ENCODE results near the gene STARD3. TPM values are rescaled to one million over a fixed set of nuclear protein-coding genes. Genes with fewer than 3 reads are reported as not detected.

STARD3 gene
- total and polyA plus RNA-seq, 2 of the 13 experiments (the other 11 are each of a cell fraction or from before 2014, with no cell fraction given) = 34.6 to 100 TPM

- H3K4me1 ChIP-seq (ENCODE audit: insufficient read depth, low read length) = peaks cover 54% of the 10 kb centered on the region
- H3K36me3 ChIP-seq (replicated peaks in 1 of 2; ENCODE audit: control insufficient read depth in 1 of 2, insufficient read depth in 2 of 2, low read length in 2 of 2) = no peaks in the 10 kb centered on the region
- no peak overlapping the region for H3K9ac ChIP-seq (ENCODE audit: insufficient read depth, low read depth, low read length)
- intact Hi-C loops (cut with micrococcal nuclease; ENCODE audit: unreplicated experiment) = loop anchor here (1.0 to 2.0 kb wide), 5 partner anchors 12 to 132 kb away; partner anchors contain the start of gene PNMT
- 38% methylated on average over 16 of the region's 16 CpGs for WGBS (ENCODE audit: low lambda C conversion rate)
- no peaks in the 10 kb centered on the region for H4K20me1 ChIP-seq (ENCODE audit: insufficient read depth, low read length)
- FAIRE-seq (no peak), DNase-seq (ENCODE audit: low spot score) (no peak), ATAC-seq (no peak; the same call in 1 of the 3 replicates)
- no peak overlapping the region for H2AFZ ChIP-seq (ENCODE audit: low read length)
- H3K79me2 ChIP-seq (ENCODE audit: insufficient read depth, low read length) = no peaks in the 10 kb centered on the region
- BruUV-seq (replicated peaks) = no TSS peak
- in situ Hi-C loops (cut with HindIII; ENCODE audit: extremely low pct_ligation_motif_present, low pct_unique_long_range_greater_than_20kb) = loop anchor here (5.0 kb wide), 3 partner anchors 50 to 130 kb away; no protein-coding TSS in a partner anchor
- no peaks in the 10 kb centered on the region for H3K9me3 ChIP-seq (ENCODE audit: low read length)
- POLR2A ChIA-PET = interaction anchor here (1.0 kb wide), 2 partner anchors 52 to 81 kb away, joined by 5 read pairs; no protein-coding TSS in a partner anchor
- peaks cover 6 to 59% of the 10 kb centered on the region in 2 experiments for H3K27me3 ChIP-seq (ENCODE audit: control insufficient read depth in 1 of 2, insufficient read depth in 2 of 2, low read length in 2 of 2)
- peak overlapping the region; percentile 52 for H3K4me2 ChIP-seq (ENCODE audit: low read depth, low read length)
- CTCF ChIA-PET (ENCODE audit: low intra/inter-chr PET ratio, low total read pairs) = interaction anchor here (0.5 to 5.7 kb wide), 18 partner anchors 8 to 231 kb away, joined by 3 to 136 read pairs (median 6); partner anchors contain the start of genes MIEN1, PNMT, STARD3 and TCAP
- no peak overlapping the region for H3K4me3 ChIP-seq (replicated peaks in 1 of 3; ENCODE audit: insufficient read depth in 1 of 3, low read depth in 2 of 3, low read length in 3 of 3)
- H3K27ac ChIP-seq (ENCODE audit: extremely low read length, insufficient read depth, low read length) = no peak overlapping the region
- TF ChIP-seq, protein P1, sequence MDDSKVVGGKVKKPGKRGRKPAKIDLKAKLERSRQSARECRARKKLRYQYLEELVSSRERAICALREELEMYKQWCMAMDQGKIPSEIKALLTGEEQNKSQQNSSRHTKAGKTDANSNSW (CRISPR knock-in tag; IDR thresholded peaks at IDR 0.05; ENCODE audit: borderline replicate concordance) = no peak
- TF ChIP-seq ZNF484 (CRISPR knock-in tag; IDR thresholded peaks at IDR 0.05; ENCODE audit: borderline replicate concordance, low read depth) = no peak
- TF ChIP-seq TCF12 (IDR thresholded peaks at IDR 0.05) = no peak
- TF ChIP-seq TCF12 (CRISPR knock-in tag; IDR thresholded peaks at IDR 0.05) = 0 out of 2 replicates have a peak, but pooled peaks have one; percentile 37
- no peak for TF ChIP-seq ZNF354B (CRISPR knock-in tag; IDR thresholded peaks at IDR 0.05)
- TF ChIP-seq ZNF850 (CRISPR knock-in tag; conservative IDR thresholded peaks at IDR 0.05) = 0 out of 2 replicates have a peak, but pooled peaks have one; percentile 13
- no peak for TF ChIP-seq ZNF343 (CRISPR knock-in tag; IDR thresholded peaks at IDR 0.05)
- TF ChIP-seq NR2C2 (CRISPR knock-in tag; IDR thresholded peaks at IDR 0.05; ENCODE audit: borderline replicate concordance) = 0 out of 2 replicates have a peak, but pooled peaks have one; percentile 5
- TF ChIP-seq GFI1 (CRISPR knock-in tag; IDR thresholded peaks at IDR 0.05; ENCODE audit: borderline replicate concordance) = 0 out of 2 replicates have a peak, but pooled peaks have one; percentile 5
- TF ChIP-seq ZNF451 (CRISPR knock-in tag; IDR thresholded peaks at IDR 0.05) = no peak
- no peak for TF ChIP-seq ZNF792 (CRISPR knock-in tag; IDR thresholded peaks at IDR 0.05)
- TF ChIP-seq ZNF230 (CRISPR knock-in tag; IDR thresholded peaks at IDR 0.05) = peak; percentile 10; the same call in 1 of the 2 replicates
- TF ChIP-seq ZFY (CRISPR knock-in tag; IDR thresholded peaks at IDR 0.05) = no peak
- TF ChIP-seq ZNF460 (CRISPR knock-in tag; IDR thresholded peaks at IDR 0.05; ENCODE audit: borderline replicate concordance) = no peak
- TF ChIP-seq ASH2L (IDR thresholded peaks at IDR 0.05; ENCODE audit: insufficient read length, low read depth, low read length) = peak; percentile 5
- TF ChIP-seq ZNF234 (CRISPR knock-in tag; conservative IDR thresholded peaks at IDR 0.05) = no peak
- TF ChIP-seq ZNF674 (CRISPR knock-in tag; IDR thresholded peaks at IDR 0.05; ENCODE audit: low read depth) = no peak
- TF ChIP-seq, protein P2, sequence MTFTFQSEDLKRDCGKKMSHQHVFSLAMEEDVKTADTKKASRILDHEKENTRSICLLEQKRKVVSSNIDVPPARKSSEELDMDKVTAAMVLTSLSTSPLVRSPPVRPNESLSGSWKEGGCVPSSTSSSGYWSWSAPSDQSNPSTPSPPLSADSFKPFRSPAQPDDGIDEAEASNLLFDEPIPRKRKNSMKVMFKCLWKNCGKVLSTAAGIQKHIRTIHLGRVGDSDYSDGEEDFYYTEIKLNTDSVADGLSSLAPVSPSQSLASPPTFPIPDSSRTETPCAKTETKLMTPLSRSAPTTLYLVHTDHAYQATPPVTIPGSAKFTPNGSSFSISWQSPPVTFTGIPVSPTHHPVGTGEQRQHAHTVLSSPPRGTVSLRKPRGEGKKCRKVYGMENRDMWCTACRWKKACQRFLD (CRISPR knock-in tag; IDR thresholded peaks at IDR 0.05; ENCODE audit: borderline replicate concordance) = peak; percentile 11; the same call in 1 of the 2 replicates
- no peak for TF ChIP-seq RNF219 (CRISPR knock-in tag; IDR thresholded peaks at IDR 0.05)
- TF ChIP-seq JUN (CRISPR knock-in tag; IDR thresholded peaks at IDR 0.05) = no peak
- 0 out of 2 replicates have a peak, but pooled peaks have one; percentile 3 for TF ChIP-seq ZNF616 (CRISPR knock-in tag; IDR thresholded peaks at IDR 0.05; ENCODE audit: low read depth)
These were observed 14.5 kb upstream of the STARD3 start for GRCh38 chr17:39622380-39623006.

All from HepG2 (cell line).